ENCODE results near the gene HIVEP3.

DNA sequence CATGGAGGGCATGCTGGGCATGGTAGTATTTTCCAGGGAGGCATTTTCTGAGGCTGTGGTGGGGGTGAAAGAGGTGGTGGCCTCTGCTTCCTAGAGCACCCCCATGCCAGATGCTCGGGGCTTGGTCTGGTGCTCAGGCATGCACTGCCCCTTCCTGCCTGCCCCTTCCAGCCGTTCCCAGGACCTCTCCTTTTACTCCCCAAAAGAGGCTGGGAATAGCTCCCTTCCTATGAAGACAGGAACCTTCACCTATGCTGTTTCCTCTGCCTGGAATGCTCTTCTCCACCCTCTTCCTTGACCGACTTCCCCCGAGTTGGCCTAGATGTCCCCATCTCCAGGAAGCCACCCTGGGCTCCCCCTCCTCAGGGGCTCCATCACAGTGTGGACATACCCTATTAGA, 443.4 kb downstream of the HIVEP3 start:
- TF ChIP-seq ZNF274 (IDR thresholded peaks at IDR 0.05; ENCODE audit: low read depth, low read length) (no peak), YY1 (IDR thresholded peaks at IDR 0.05; ENCODE audit: insufficient read depth, insufficient read length) (no peak)
